ENCODE data around the gene ATP4B.

ATP4B gene

DNA sequence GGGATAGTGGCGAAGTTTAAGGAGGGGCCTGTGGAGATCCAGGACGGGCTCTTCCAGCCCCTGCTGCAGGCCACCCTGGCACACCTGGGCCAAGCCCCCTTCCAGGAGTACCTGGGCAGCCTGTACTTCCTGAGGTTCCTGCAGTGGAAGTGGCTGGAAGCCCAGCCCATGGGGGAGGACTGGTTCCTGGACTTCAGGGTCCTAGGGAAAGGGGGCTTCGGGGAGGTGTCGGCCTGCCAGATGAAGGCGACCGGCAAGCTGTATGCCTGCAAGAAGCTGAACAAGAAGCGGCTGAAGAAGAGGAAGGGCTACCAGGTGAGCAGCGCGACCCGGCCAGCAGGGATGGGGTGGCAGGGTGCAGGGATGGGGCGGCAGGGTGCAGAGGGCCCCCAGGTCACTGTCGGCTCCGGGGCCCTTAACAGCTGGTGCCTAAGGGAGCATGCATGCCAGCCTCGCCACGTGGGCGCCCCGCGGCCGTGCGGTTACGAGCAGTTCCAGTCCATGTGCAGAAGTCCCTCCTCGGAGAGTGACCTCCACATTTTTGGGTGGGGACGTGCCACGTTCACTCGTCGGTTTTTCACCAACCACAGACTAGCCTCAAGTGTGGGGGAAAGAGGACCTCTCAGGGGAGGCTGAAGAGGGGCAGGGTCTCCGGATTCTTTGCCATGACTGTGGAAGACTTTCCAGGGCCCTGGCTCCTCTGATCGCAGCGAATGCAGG is 9.9 kb upstream of the ATP4B start:
- Histone ChIP-seq H3K4me3 (replicated peaks; ENCODE audit: insufficient read depth, low read length) (no peak overlapping the region), H3K27me3 (ENCODE audit: insufficient read depth, poor library complexity, severe bottlenecking) (no peaks in the 10 kb centered on the region), H3K27ac (replicated peaks) (no peak overlapping the region)
- no peak for TF ChIP-seq GABPA (IDR thresholded peaks at IDR 0.05; ENCODE audit: low read depth)
- TF ChIP-seq, protein P1, sequence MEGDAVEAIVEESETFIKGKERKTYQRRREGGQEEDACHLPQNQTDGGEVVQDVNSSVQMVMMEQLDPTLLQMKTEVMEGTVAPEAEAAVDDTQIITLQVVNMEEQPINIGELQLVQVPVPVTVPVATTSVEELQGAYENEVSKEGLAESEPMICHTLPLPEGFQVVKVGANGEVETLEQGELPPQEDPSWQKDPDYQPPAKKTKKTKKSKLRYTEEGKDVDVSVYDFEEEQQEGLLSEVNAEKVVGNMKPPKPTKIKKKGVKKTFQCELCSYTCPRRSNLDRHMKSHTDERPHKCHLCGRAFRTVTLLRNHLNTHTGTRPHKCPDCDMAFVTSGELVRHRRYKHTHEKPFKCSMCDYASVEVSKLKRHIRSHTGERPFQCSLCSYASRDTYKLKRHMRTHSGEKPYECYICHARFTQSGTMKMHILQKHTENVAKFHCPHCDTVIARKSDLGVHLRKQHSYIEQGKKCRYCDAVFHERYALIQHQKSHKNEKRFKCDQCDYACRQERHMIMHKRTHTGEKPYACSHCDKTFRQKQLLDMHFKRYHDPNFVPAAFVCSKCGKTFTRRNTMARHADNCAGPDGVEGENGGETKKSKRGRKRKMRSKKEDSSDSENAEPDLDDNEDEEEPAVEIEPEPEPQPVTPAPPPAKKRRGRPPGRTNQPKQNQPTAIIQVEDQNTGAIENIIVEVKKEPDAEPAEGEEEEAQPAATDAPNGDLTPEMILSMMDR (IDR thresholded peaks at IDR 0.05; ENCODE audit: insufficient read depth, low read length): no peak
- no peak for TF ChIP-seq SPI1 (IDR thresholded peaks at IDR 0.05; ENCODE audit: borderline replicate concordance, low read depth)
- TF ChIP-seq, protein P2, sequence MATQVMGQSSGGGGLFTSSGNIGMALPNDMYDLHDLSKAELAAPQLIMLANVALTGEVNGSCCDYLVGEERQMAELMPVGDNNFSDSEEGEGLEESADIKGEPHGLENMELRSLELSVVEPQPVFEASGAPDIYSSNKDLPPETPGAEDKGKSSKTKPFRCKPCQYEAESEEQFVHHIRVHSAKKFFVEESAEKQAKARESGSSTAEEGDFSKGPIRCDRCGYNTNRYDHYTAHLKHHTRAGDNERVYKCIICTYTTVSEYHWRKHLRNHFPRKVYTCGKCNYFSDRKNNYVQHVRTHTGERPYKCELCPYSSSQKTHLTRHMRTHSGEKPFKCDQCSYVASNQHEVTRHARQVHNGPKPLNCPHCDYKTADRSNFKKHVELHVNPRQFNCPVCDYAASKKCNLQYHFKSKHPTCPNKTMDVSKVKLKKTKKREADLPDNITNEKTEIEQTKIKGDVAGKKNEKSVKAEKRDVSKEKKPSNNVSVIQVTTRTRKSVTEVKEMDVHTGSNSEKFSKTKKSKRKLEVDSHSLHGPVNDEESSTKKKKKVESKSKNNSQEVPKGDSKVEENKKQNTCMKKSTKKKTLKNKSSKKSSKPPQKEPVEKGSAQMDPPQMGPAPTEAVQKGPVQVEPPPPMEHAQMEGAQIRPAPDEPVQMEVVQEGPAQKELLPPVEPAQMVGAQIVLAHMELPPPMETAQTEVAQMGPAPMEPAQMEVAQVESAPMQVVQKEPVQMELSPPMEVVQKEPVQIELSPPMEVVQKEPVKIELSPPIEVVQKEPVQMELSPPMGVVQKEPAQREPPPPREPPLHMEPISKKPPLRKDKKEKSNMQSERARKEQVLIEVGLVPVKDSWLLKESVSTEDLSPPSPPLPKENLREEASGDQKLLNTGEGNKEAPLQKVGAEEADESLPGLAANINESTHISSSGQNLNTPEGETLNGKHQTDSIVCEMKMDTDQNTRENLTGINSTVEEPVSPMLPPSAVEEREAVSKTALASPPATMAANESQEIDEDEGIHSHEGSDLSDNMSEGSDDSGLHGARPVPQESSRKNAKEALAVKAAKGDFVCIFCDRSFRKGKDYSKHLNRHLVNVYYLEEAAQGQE (IDR thresholded peaks at IDR 0.05; ENCODE audit: insufficient replicate concordance, low read depth): no peak
- no peak for TF ChIP-seq POLR2AphosphoS5 (IDR thresholded peaks at IDR 0.05; ENCODE audit: low read depth)
- DNase-seq (ENCODE audit: low read depth in 1 of 2, low spot score in 1 of 2): no peak

DNA sequence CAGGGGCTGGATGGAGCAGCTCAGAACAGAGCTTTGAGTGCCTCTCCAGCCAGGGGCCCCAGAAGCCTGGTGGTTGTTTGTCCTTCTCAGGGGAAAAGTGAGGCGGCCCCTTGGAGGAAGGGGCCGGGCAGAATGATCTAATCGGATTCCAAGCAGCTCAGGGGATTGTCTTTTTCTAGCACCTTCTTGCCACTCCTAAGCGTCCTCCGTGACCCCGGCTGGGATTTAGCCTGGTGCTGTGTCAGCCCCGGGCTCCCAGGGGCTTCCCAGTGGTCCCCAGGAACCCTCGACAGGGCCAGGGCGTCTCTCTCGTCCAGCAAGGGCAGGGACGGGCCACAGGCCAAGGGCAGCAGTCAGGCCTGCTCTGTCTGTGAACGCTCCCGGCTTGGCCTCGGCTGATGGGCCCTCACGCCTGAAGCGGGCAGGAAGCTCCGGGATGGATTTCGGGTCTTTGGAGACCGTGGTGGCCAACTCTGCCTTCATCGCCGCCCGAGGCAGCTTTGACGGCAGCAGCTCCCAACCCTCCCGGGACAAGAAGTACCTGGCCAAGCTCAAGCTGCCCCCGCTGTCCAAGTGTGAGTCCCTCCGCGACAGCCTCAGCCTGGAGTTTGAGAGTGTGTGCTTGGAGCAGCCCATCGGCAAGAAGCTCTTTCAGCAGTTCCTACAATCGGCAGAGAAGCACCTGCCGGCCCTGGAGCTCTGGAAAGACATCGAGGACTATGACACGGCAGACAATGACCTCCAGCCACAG is 9.1 kb upstream of the ATP4B start, which contains the start of gene GRK1:
TSS of gene GRK1 (plus strand) at position 269 of the 751 bp plus-strand sequence. CDS start at position 437, 168 bp downstream.
- no peak within 1 kb of the TSS for H3K27ac ChIP-seq (replicated peaks)
- H3K4me3 ChIP-seq (replicated peaks; ENCODE audit: insufficient read depth, low read length): no peak within 1 kb of the TSS
- no peaks in the 10 kb centered on the region for H3K27me3 ChIP-seq (ENCODE audit: insufficient read depth, poor library complexity, severe bottlenecking)
- no peak for DNase-seq (ENCODE audit: low read depth in 1 of 2, low spot score in 1 of 2)
- TF ChIP-seq SPI1 (IDR thresholded peaks at IDR 0.05; ENCODE audit: borderline replicate concordance, low read depth): no peak
- TF ChIP-seq, protein P1 (IDR thresholded peaks at IDR 0.05; ENCODE audit: insufficient read depth, low read length): no peak
- TF ChIP-seq, protein P2 (IDR thresholded peaks at IDR 0.05; ENCODE audit: insufficient replicate concordance, low read depth): no peak
- TF ChIP-seq GABPA (IDR thresholded peaks at IDR 0.05; ENCODE audit: low read depth): no peak
- TF ChIP-seq POLR2AphosphoS5 (IDR thresholded peaks at IDR 0.05; ENCODE audit: low read depth): no peak

DNA sequence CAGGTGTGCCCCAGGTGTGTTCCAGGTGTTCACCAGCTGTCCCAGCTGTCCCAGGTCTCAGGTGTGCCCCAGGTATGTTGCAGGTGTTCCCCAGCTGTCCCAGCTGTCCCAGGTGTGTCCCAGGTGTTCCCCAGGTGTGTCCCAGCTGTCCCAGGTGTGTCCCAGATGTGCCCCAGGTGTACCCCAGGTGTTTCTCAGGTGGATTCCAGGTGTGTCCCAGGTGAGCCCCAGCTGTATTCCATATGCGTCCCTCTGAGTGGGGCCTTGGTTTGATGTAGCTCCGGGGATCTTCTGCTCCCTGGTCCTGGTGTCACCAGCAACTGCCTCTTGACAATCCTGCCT is 8.3 kb upstream of the ATP4B start:
- DNase-seq (ENCODE audit: low read depth in 1 of 2, low spot score in 1 of 2): no peak

More for the DNA sequence above, 8.3 kb upstream of the ATP4B start:
- TF ChIP-seq SPI1 (IDR thresholded peaks at IDR 0.05; ENCODE audit: borderline replicate concordance, low read depth) (no peak), GABPA (IDR thresholded peaks at IDR 0.05; ENCODE audit: low read depth) (no peak), POLR2AphosphoS5 (IDR thresholded peaks at IDR 0.05; ENCODE audit: low read depth) (no peak)
- TF ChIP-seq, protein P1 (IDR thresholded peaks at IDR 0.05; ENCODE audit: insufficient read depth, low read length): no peak
- TF ChIP-seq, protein P2 (IDR thresholded peaks at IDR 0.05; ENCODE audit: insufficient replicate concordance, low read depth): no peak
- Histone ChIP-seq H3K27ac (replicated peaks) (no peak overlapping the region), H3K4me3 (replicated peaks; ENCODE audit: insufficient read depth, low read length) (no peak overlapping the region), H3K27me3 (ENCODE audit: insufficient read depth, poor library complexity, severe bottlenecking) (no peaks in the 10 kb centered on the region)

All from HL-60 (cell line).